Measurements from ENCODE around the gene TH.

Gene TH

GRCh38 chr11:2192435-2192834 is 20.8 kb upstream of the TH start:
- H3K36me3 Mint-ChIP-seq: no peaks in the 10 kb centered on the region
- H3K27me3 Mint-ChIP-seq: peaks cover 47% of the 10 kb centered on the region
- H3K27ac Mint-ChIP-seq: no peak overlapping the region
- no peak overlapping the region for H3K4me3 Mint-ChIP-seq
- H3K4me1 Mint-ChIP-seq: peaks cover 18% of the 10 kb centered on the region
- no peak for ATAC-seq
- H3K9me3 Mint-ChIP-seq: no peaks in the 10 kb centered on the region

- Mint-ChIP-seq H3K4me1 (peaks cover 13% of the 10 kb centered on the region), H3K27me3 (peaks cover 41% of the 10 kb centered on the region), H3K9me3 (no peaks in the 10 kb centered on the region), H3K27ac (no peak overlapping the region), H3K4me3 (no peak overlapping the region), H3K36me3 (no peaks in the 10 kb centered on the region)
- ATAC-seq: no peak
Observed at GRCh38 chr11:2191883-2192282, 20.3 kb upstream of the TH start.

- Mint-ChIP-seq H3K9me3 (no peaks in the 10 kb centered on the region), H3K36me3 (no peaks in the 10 kb centered on the region), H3K27ac (no peak overlapping the region), H3K4me3 (no peak overlapping the region), H3K27me3 (peaks cover 31% of the 10 kb centered on the region), H3K4me1 (peaks cover 6% of the 10 kb centered on the region)
- ATAC-seq: no peak
Observed at GRCh38 chr11:2190657-2191471, 19.2 kb upstream of the TH start.

DNA sequence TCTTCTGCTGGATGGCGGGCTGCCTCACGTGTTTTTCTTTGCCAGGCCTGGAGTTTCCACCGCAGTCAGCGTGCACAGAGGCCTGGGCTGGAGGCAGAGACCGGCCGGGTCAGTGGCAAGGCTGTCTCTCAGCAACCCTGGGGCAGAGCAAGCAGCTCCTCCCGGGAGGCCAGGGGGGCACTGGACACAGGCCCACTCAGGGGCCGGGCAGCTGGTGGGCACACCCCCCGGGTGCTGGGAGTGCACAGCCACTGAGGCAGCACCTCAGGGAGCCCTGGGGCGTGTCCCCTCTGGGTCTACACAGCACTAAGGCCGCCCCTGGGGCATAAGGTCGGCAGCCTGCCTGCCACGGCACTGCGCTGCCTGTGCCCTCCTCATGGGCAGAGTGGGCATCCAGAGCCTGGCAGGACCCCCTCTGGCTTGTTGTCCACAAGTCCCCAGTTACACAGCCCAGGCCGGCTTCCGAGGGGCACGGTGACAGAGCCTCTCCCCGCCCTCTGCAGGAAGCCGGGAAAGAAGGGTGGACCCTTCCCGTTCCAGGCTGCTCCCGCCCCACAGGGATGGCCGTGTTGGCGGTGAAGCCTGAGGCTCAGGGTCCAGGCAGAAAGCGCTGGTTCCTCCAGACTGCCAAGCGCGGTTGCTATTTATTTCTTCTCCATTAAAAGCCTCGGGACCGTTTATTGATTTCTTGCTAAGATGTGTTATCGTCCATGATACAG is 18.5 kb upstream of the TH start:
- no peaks in the 10 kb centered on the region for H3K36me3 Mint-ChIP-seq
- no peak overlapping the region for H3K27ac Mint-ChIP-seq
- H3K9me3 Mint-ChIP-seq: no peaks in the 10 kb centered on the region
- ATAC-seq: peak; percentile 48
- H3K27me3 Mint-ChIP-seq: peaks cover 27% of the 10 kb centered on the region
- peaks cover 6% of the 10 kb centered on the region for H3K4me1 Mint-ChIP-seq
- H3K4me3 Mint-ChIP-seq: no peak overlapping the region

DNA sequence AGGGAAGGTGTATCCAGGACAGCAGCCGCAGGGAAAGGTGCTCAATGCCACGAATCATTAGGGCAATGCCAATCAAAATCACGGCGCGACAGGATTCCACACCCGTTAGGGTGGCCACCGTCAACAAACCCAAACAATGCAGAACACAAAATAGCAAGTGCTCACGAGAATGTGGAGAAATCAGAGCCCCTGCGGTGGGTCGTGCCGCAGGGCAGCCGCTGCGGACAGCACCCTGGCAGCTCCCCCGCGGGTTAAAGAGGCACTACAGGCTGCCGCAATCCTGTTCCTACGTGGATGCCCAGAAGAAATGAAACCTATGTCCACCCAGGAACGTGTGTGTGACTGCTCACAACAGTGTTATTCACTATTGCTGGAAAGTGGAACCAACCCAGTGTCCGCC is 17.1 kb upstream of the TH start:
- Mint-ChIP-seq H3K27ac (no peak overlapping the region), H3K4me1 (peaks cover 6% of the 10 kb centered on the region), H3K4me3 (no peak overlapping the region), H3K9me3 (no peaks in the 10 kb centered on the region), H3K27me3 (peaks cover 27% of the 10 kb centered on the region), H3K36me3 (no peaks in the 10 kb centered on the region)
- ATAC-seq: no peak

- Mint-ChIP-seq H3K27ac (no peak overlapping the region), H3K36me3 (no peaks in the 10 kb centered on the region), H3K27me3 (peaks cover 18% of the 10 kb centered on the region), H3K9me3 (no peaks in the 10 kb centered on the region), H3K4me3 (no peak overlapping the region), H3K4me1 (peaks cover 6% of the 10 kb centered on the region)
- ATAC-seq: no peak
Observed at GRCh38 chr11:2187280-2187707, 15.7 kb upstream of the TH start.

- peaks cover 18% of the 10 kb centered on the region for H3K27me3 Mint-ChIP-seq
- peaks cover 6% of the 10 kb centered on the region for H3K4me1 Mint-ChIP-seq
- H3K4me3 Mint-ChIP-seq: no peak overlapping the region
- H3K27ac Mint-ChIP-seq: no peak overlapping the region
- ATAC-seq: peak; percentile 22
- no peaks in the 10 kb centered on the region for H3K36me3 Mint-ChIP-seq
- H3K9me3 Mint-ChIP-seq: no peaks in the 10 kb centered on the region
Observed at GRCh38 chr11:2186669-2187279, 15.2 kb upstream of the TH start.

GRCh38 chr11:2185324-2186085 is 13.9 kb upstream of the TH start:
- Mint-ChIP-seq H3K27me3 (peaks cover 26% of the 10 kb centered on the region), H3K4me3 (no peak overlapping the region), H3K4me1 (no peaks in the 10 kb centered on the region), H3K36me3 (no peaks in the 10 kb centered on the region), H3K9me3 (no peaks in the 10 kb centered on the region), H3K27ac (no peak overlapping the region)
- no peak for ATAC-seq

GRCh38 chr11:2182692-2183474 is 11.3 kb upstream of the TH start:
- Mint-ChIP-seq H3K36me3 (no peaks in the 10 kb centered on the region), H3K4me1 (no peaks in the 10 kb centered on the region), H3K4me3 (no peak overlapping the region), H3K27ac (no peak overlapping the region), H3K9me3 (no peaks in the 10 kb centered on the region), H3K27me3 (peaks cover 20% of the 10 kb centered on the region)
- ATAC-seq: no peak

DNA sequence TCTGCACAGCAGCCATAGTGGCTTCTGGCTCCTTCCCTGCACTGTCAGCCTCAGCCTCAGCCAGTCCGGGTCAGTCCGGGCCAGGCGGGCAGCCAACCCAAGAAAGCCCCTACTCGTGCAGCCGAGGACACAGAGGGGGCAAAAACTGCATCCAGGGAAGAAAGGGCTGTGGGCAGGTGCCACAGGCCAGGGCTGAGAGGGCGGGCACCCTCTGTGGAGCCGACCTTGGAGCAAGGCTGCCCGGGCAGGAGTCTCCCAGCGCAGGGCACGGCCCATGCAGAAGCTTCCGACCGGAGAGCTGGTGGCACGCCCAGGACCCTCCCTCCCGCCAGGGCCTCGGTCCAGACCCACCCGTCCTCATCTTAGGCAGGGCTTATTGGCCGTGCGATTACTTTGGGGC is 10.5 kb upstream of the TH start:
- Mint-ChIP-seq H3K4me3 (no peak overlapping the region), H3K4me1 (no peaks in the 10 kb centered on the region), H3K27ac (no peak overlapping the region), H3K9me3 (no peaks in the 10 kb centered on the region), H3K27me3 (peaks cover 20% of the 10 kb centered on the region), H3K36me3 (no peaks in the 10 kb centered on the region)
- no peak for ATAC-seq

- Mint-ChIP-seq H3K36me3 (no peaks in the 10 kb centered on the region), H3K27me3 (peaks cover 20% of the 10 kb centered on the region), H3K27ac (no peak overlapping the region), H3K9me3 (no peaks in the 10 kb centered on the region), H3K4me1 (no peaks in the 10 kb centered on the region), H3K4me3 (no peak overlapping the region)
- no peak for ATAC-seq
Observed at GRCh38 chr11:2180789-2181370, 9.3 kb upstream of the TH start.

GRCh38 chr11:2180347-2180746 is 8.7 kb upstream of the TH start:
- H3K27me3 Mint-ChIP-seq: peaks cover 19% of the 10 kb centered on the region
- H3K27ac Mint-ChIP-seq: no peak overlapping the region
- no peak overlapping the region for H3K4me3 Mint-ChIP-seq
- no peak for ATAC-seq
- H3K9me3 Mint-ChIP-seq: no peaks in the 10 kb centered on the region
- H3K36me3 Mint-ChIP-seq: no peaks in the 10 kb centered on the region
- no peaks in the 10 kb centered on the region for H3K4me1 Mint-ChIP-seq

GRCh38 chr11:2179516-2179915 is 7.9 kb upstream of the TH start:
- no peak for ATAC-seq
- Mint-ChIP-seq H3K4me1 (no peaks in the 10 kb centered on the region), H3K9me3 (no peaks in the 10 kb centered on the region), H3K4me3 (no peak overlapping the region), H3K27me3 (peaks cover 15% of the 10 kb centered on the region), H3K36me3 (no peaks in the 10 kb centered on the region), H3K27ac (no peak overlapping the region)

- no peak overlapping the region for H3K4me3 Mint-ChIP-seq
- no peak overlapping the region for H3K27ac Mint-ChIP-seq
- peaks cover 19% of the 10 kb centered on the region for H3K27me3 Mint-ChIP-seq
- H3K9me3 Mint-ChIP-seq: no peaks in the 10 kb centered on the region
- no peaks in the 10 kb centered on the region for H3K36me3 Mint-ChIP-seq
- ATAC-seq: no peak
- no peaks in the 10 kb centered on the region for H3K4me1 Mint-ChIP-seq
Observed at GRCh38 chr11:2178906-2179494, 7.4 kb upstream of the TH start.

Data from stimulated activated memory B cell treated with anti-CD40 and anti-IgM and Interleukin-4, amounts not matched to agents 10 μg/mL and 1 μg/mL and 100 μg/mL, for 72 hours (primary cell).